Activated T-cell treated with anti-CD3 and anti-CD28 coated beads for 24 hours (primary cell): ENCODE data around the gene KCNJ11.
A peak's percentile ranks its signal among the peaks of the same experiment; 100 is the strongest.

Source experiments
- DNase-seq: peaks from one replicate; pipeline ENCODE4 v3.0.0-alpha.2; 2020; ENCODE audit warnings: low read depth

The KCNJ11 gene

GRCh38 chr11:17353821-17354600, 34.4 kb downstream of the KCNJ11 start:
- DNase-seq: no peak

DNA sequence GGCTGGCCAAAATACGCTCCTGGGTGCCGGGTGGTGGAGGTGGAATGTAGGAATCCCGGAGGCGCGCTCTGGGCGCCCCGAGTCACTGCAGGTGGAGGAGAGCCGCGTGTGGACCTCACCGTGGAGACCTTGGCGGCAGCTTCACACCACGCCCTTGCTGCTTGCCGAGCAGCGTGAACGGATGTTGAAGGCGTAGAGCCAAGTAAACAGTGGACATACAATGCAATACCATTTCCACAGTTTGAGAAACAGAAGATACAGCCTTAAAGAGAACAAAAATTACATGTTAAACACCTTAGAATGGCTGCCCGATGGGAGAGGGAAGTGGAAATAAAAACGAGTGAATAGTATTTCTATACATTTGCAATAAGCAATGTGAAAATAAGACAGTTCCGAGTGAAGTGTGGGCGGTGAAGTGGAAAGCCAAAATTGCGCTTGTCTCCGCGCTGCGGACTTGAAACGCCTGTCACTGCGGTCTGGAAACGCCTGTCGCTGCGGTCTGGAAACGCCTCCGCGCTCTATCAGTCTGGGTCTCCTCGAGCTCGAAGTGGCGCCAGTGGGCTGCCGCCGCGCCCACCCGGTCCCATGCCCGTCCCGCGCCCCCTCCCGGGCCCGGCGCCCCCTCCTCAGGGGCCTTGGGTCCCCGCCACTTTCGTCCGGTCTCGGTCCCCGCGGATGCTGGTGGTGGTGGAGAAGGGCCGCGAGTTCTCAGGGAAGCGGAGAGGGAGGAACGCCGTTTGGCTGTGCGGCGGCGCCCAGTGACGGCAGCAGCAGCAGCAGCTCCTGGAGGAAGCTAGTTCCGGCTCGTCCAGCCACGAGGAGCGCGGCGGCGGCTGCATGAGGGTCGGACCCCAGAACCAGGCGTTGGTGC, 35.3 kb downstream of the KCNJ11 start:
- peak; percentile 55 for DNase-seq

GRCh38 chr11:17351510-17352176, 36.8 kb downstream of the KCNJ11 start, which contains the start of gene NCR3LG1:
Gene NCR3LG1 (plus strand): TSS chr11:17351800. CDS start chr11:17351970, 170 bp downstream.
- DNase-seq: peak; percentile 18

DNA sequence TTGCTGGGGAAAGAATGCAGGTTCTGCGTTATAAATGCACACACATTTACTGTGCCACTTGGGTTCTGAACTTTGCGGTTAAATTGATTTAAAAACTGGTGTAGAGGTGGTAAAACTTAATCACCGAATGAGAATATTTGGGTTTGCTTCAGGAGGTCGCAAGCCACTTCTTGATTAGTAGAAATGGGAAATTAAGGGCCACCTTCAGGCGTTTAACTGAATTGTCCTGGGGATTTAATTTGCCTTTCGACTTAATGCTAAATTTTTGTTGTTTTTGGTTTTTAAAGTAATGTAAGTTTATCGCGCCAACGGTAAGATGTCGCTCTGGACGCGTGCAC, 37.3 kb downstream of the KCNJ11 start:
- DNase-seq: no peak

GRCh38 chr11:17350455-17351171, 37.8 kb downstream of the KCNJ11 start:
- no peak for DNase-seq

DNA sequence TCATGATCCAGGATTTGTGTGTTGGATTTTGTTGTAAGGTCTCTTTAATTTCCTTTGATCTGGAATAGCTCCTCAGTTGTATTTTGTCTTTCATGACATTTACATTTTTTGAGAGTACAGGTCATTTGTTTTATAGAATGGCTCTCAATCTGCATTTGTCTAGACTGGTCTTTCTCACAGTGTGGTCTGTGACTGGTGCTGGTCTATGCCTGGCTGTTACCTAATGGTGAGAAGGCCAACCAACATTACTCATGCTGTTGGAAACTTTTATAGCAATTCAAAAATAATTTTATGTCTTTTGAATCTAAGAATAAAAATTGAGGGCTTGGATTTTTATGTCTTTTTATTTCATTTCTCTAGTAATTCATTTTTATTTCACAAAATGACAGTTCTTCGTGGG, 40.8 kb downstream of the KCNJ11 start:
- no peak for DNase-seq

DNA sequence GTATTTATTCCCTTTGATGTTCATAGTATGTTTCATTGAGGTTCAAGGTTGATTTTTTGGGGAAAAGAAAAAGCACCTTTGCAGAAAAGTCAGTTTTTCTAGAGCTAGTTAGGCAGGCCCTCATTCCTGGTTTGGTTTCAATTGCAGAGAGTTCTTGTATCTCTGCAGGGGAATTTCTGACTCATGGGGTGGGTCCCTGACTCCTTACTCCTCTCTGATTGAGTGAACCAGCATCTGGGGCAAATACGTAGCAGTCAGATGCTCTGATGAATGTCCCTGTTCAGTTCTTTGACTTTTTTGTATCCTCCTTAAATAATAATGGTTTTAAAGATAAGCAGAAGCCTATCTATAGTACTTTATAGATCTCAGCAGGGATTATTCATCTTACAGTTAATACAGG, 44.6 kb downstream of the KCNJ11 start:
- DNase-seq: peak; percentile 46

GRCh38 chr11:17343257-17343656, 45.2 kb downstream of the KCNJ11 start:
- DNase-seq: no peak
